ENCODE data around the gene INPP5D. TPM values are rescaled to one million over a fixed set of nuclear protein-coding genes. Genes with fewer than 3 reads are reported as not detected.

The INPP5D gene
- total RNA-seq, 4 donors from 2014 or later, result 6.5 to 18.7 (median 11.5) TPM

- 90% methylated on average over 5 of the region's 5 CpGs for WGBS
- TF ChIP-seq EP300 (IDR thresholded peaks at IDR 0.05) (no peak), POLR2AphosphoS5 (IDR thresholded peaks at IDR 0.05) (no peak), POLR2A (IDR thresholded peaks at IDR 0.05) (no peak)
- TF ChIP-seq, protein P1, sequence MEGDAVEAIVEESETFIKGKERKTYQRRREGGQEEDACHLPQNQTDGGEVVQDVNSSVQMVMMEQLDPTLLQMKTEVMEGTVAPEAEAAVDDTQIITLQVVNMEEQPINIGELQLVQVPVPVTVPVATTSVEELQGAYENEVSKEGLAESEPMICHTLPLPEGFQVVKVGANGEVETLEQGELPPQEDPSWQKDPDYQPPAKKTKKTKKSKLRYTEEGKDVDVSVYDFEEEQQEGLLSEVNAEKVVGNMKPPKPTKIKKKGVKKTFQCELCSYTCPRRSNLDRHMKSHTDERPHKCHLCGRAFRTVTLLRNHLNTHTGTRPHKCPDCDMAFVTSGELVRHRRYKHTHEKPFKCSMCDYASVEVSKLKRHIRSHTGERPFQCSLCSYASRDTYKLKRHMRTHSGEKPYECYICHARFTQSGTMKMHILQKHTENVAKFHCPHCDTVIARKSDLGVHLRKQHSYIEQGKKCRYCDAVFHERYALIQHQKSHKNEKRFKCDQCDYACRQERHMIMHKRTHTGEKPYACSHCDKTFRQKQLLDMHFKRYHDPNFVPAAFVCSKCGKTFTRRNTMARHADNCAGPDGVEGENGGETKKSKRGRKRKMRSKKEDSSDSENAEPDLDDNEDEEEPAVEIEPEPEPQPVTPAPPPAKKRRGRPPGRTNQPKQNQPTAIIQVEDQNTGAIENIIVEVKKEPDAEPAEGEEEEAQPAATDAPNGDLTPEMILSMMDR (IDR thresholded peaks at IDR 0.05), result no peak
- no peaks in the 10 kb centered on the region for H3K27me3 ChIP-seq
- H3K4me3 ChIP-seq, result no peak overlapping the region
- no peaks in the 10 kb centered on the region for H3K9me3 ChIP-seq
- no peak for DNase-seq (ENCODE audit: low spot score in 2 of 2)
- H3K4me1 ChIP-seq, result no peaks in the 10 kb centered on the region
- H3K36me3 ChIP-seq, result no peaks in the 10 kb centered on the region
- no peak overlapping the region for H3K27ac ChIP-seq
Observed at GRCh38 chr2:233225230-233226068, 165.3 kb downstream of the INPP5D start.

GRCh38 chr2:233226511-233227031 is 166.4 kb downstream of the INPP5D start:
- TF ChIP-seq, protein P1 (IDR thresholded peaks at IDR 0.05), result no peak
- TF ChIP-seq EP300 (IDR thresholded peaks at IDR 0.05) (no peak), POLR2A (IDR thresholded peaks at IDR 0.05) (no peak), POLR2AphosphoS5 (IDR thresholded peaks at IDR 0.05) (no peak)
- DNase-seq (ENCODE audit: low spot score in 2 of 2), result no peak
- Histone ChIP-seq H3K27ac (no peak overlapping the region), H3K27me3 (no peaks in the 10 kb centered on the region), H3K4me3 (no peak overlapping the region), H3K4me1 (no peaks in the 10 kb centered on the region), H3K36me3 (no peaks in the 10 kb centered on the region), H3K9me3 (no peaks in the 10 kb centered on the region)
- WGBS, result 86% methylated on average over 2 of the region's 2 CpGs

DNA sequence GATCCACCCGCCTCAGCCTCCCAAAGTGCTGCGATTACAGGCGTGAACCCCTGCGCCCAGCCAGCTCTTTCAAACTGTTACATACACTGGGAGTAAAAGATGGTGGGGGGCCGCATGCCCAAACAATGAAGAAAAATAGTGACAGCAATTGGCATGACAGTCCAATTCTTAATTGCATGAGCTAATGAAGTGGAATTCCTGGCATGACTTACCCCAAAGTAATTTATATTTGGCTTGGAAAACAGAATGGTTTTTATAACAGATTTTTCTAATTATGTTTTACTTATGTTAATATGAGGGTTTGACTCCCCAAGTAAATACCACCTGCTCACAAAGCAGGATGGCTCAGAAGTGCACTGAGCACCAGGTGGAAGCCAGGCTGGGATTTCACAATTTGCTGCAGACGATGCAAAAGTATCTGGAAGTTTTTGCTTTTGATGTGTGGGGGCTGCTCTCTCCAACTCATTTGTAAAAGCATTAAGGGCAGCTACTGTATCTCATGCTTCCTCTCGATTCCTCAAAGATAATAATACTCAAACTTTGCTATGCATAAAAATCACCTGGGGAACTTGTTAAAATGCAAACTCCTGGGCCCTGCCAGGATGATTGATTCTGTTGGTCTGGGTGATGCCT is 167.3 kb downstream of the INPP5D start:
- TF ChIP-seq POLR2AphosphoS5 (IDR thresholded peaks at IDR 0.05) (no peak), POLR2A (IDR thresholded peaks at IDR 0.05) (no peak), EP300 (IDR thresholded peaks at IDR 0.05) (no peak)
- TF ChIP-seq, protein P1 (IDR thresholded peaks at IDR 0.05), result no peak
- no peak for DNase-seq (ENCODE audit: low spot score in 2 of 2)
- H3K9me3 ChIP-seq, result no peaks in the 10 kb centered on the region

GRCh38 chr2:233228376-233228775 is 168.2 kb downstream of the INPP5D start:
- Histone ChIP-seq H3K27me3 (no peaks in the 10 kb centered on the region), H3K4me3 (no peak overlapping the region), H3K27ac (no peak overlapping the region), H3K4me1 (no peaks in the 10 kb centered on the region), H3K9me3 (no peaks in the 10 kb centered on the region), H3K36me3 (no peaks in the 10 kb centered on the region)
- 69% methylated on average over 3 of the region's 3 CpGs for WGBS
- TF ChIP-seq, protein P1 (IDR thresholded peaks at IDR 0.05), result no peak
- TF ChIP-seq POLR2AphosphoS5 (IDR thresholded peaks at IDR 0.05) (no peak), POLR2A (IDR thresholded peaks at IDR 0.05) (no peak), EP300 (IDR thresholded peaks at IDR 0.05) (no peak)
- DNase-seq (ENCODE audit: low spot score in 2 of 2), result no peak

More for the DNA sequence above, 167.3 kb downstream of the INPP5D start:
- Histone ChIP-seq H3K27ac (no peak overlapping the region), H3K27me3 (no peaks in the 10 kb centered on the region), H3K4me3 (no peak overlapping the region), H3K4me1 (no peaks in the 10 kb centered on the region), H3K36me3 (no peaks in the 10 kb centered on the region)
- WGBS, result 65% methylated on average over 7 of the region's 7 CpGs

Data from suprapubic skin (tissue), 4 donors.